Heart left ventricle (tissue), 16 donors: ENCODE measurements around the gene LIMA1. TPM values are rescaled to one million over a fixed set of nuclear protein-coding genes. Genes with fewer than 3 reads are reported as not detected.

Experiments
- ATAC-seq, 4 donors: fragments of 200-7000 bp; cut with Tn5 transposase; one replicate each; pipeline ENCODE4 v1.9.1; 2020 to 2022; ENCODE audit warnings: moderate library complexity in 4 of 4, mild to moderate bottlenecking in 3 of 4, moderate number of reproducible peaks in 1 of 4
- DNase-seq, 5 donors: peaks; one replicate each; pipeline ENCODE4 v3.0.0-alpha.2; 2020
- H3K27ac ChIP-seq, 12 donors: fragments of 200-600 bp; sonication (generic) in 4 of 12; one replicate each; pipeline versions ENCODE4 v1.5.0 to v1.8.0; 2016 to 2022; ENCODE audit warnings: mild to moderate bottlenecking in 2 of 12
- H3K27me3 ChIP-seq, 9 donors: fragments of 200-600 bp; sonication (generic) in 2 of 9; one replicate each; pipeline versions ENCODE4 v1.5.1 to v1.8.0; 2016 to 2022; ENCODE audit warnings: mild to moderate bottlenecking in 3 of 9
- H3K36me3 ChIP-seq, 9 donors: fragments of 200-600 bp; sonication (generic) in 2 of 9; one replicate each; pipeline versions ENCODE4 v1.5.0 to v1.8.0; 2018 to 2022; ENCODE audit warnings: mild to moderate bottlenecking in 2 of 9
- H3K4me1 ChIP-seq, 12 donors: fragments of 200-600 bp; sonication (generic) in 4 of 12; one replicate each; pipeline versions ENCODE4 v1.5.0 to v1.8.0; 2016 to 2022; ENCODE audit warnings: mild to moderate bottlenecking in 3 of 12
- H3K4me3 ChIP-seq, 12 donors: fragments of 200-600 bp; sonication (generic) in 4 of 12; one replicate each; pipeline versions ENCODE4 v1.5.0 to v1.8.0; 2017 to 2022; ENCODE audit warnings: mild to moderate bottlenecking in 9 of 12, moderate library complexity in 4 of 12
- H3K9me3 ChIP-seq, 12 donors: fragments of 200-600 bp; sonication (generic) in 4 of 12; one replicate each; pipeline versions ENCODE4 v1.5.0 to v1.8.0; 2016 to 2022; ENCODE audit warnings: mild to moderate bottlenecking in 1 of 12
- POLR2A ChIP-seq, 2 donors: fragments of 450-650 bp; IDR thresholded peaks; one replicate each; pipeline ENCODE4 v1.6.1; 2017; ENCODE audit warnings: antibody characterized with exemption in 2 of 2, mild to moderate bottlenecking in 2 of 2, moderate library complexity in 2 of 2
- WGBS, 4 donors: extraction: QIAGEN DNeasy Blood & Tissue Kit in 2 of 4; methylation state at CpG; one replicate each; pipeline versions ENCODE4 v1.1.5 to v1.1.7; 2013 to 2018; 5-methylcytosine and 5-hydroxymethylcytosine counted together
- intact Hi-C, 10 donors: fragments of 100-400 bp; cut with DNase I; formaldehyde crosslinking; loops; one replicate each; pipeline versions ENCODE4 v1.11.1 to v1.14.2; 2022
- polyA plus RNA-seq, 2 donors: library from polyadenylated mRNA; stranded (reverse); fragments of 200-250 nt; gene quantifications; one replicate each; pipeline ENCODE4 v1.2.3, GENCODE V29; 2013
- total RNA-seq, 9 donors: library from RNA; depleted of rRNA in 2 of 9; stranded (reverse); fragments of >200 nt in 2 of 9; fragmentation: NEBNext Ultra II Directional in 3 of 9; extraction: Animal tissue kit (Norgen Biotek cat#: 25700) in 3 of 9; gene quantifications; one replicate each; pipeline versions ENCODE4 v1.1.0 to v1.2.4, GENCODE V29; 2016 to 2023
- TF ChIP-seq, protein P1 (sequence below), 12 donors: fragments of 200-600 bp; sonication (generic) in 4 of 12; IDR thresholded peaks; one replicate each; pipeline versions ENCODE4 v1.5.0 to v1.8.0; 2018 to 2022; ENCODE audit warnings: antibody characterized with exemption in 12 of 12, mild to moderate bottlenecking in 5 of 12
- donor health status: ischemic (EF 13 %, LVEDD 7.1; RV severe dilation, severe dysfunction).
- donor health status: healthy with polysubstance abuse.
- donor health status: DM: no; HTN: yes; CAD: no.
- donor health status: DM: no; HTN: no; CAD: no.
- donor health status: ischemic (EF 25% LVEDD 6.9; RV normal size, moderate dysfunction).
- donor health status: ischemic (EF 25% LVEDD 5.7; RV mildly dilated, moderate dysfunction).
- donor health status: healthy.
- donor health status: DM: yes; HTN: yes; CAD: no.
- donor health status: ischemic (EF 35%, LVEDD 5.7; RV mildly dilated, moderate dysfunction).
- donor health status: nonischemic (EF 11% LVEDD 7.7; RV severe dilation, severe dysfunction).
- donor health status: DM: yes; HTN: yes; CAD: no.
- donor health status: PGD.
- donor health status: ischemic (EF 29% LVEDD 5.4; RV normal size, mild dysfunction).
- donor health status: nonischemic (EF 23%, LVEDD 6.1; RV moderate dilation, normal function).

The LIMA1 gene
- total and polyA plus RNA-seq, 11 donors, result 11.6 to 38.8 (median 14.7) TPM

DNA sequence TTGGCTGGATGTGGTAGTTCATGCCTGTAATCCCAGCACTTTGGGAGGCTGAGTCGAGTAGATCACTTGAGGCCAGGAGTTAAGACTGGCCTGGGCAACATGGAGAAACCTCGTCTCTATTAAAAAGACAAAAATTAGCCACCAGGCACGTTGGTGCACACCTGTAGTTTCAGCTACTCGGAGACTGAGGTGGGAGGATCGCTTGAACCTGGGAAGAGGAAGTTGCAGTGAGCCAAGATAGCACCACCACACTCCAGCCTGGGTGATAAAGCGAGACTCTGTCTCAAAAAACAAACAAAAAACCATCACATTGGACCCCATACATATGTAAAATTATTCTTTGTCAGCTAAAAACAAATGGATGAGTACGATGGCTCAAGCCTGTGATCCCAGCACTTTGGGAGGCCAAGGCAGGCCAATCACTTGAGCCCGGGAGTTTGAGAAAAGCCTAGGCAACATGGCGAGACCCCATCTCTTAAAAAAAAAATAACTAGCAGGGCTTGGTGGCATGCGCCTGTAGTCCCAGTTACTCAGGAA is 43.9 kb downstream of the LIMA1 start:
- TF ChIP-seq POLR2A (IDR thresholded peaks at IDR 0.05), result no peak
- TF ChIP-seq, protein P1, sequence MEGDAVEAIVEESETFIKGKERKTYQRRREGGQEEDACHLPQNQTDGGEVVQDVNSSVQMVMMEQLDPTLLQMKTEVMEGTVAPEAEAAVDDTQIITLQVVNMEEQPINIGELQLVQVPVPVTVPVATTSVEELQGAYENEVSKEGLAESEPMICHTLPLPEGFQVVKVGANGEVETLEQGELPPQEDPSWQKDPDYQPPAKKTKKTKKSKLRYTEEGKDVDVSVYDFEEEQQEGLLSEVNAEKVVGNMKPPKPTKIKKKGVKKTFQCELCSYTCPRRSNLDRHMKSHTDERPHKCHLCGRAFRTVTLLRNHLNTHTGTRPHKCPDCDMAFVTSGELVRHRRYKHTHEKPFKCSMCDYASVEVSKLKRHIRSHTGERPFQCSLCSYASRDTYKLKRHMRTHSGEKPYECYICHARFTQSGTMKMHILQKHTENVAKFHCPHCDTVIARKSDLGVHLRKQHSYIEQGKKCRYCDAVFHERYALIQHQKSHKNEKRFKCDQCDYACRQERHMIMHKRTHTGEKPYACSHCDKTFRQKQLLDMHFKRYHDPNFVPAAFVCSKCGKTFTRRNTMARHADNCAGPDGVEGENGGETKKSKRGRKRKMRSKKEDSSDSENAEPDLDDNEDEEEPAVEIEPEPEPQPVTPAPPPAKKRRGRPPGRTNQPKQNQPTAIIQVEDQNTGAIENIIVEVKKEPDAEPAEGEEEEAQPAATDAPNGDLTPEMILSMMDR (IDR thresholded peaks at IDR 0.05), result no peak
- peaks cover 0 to 45% (median 17%) of the 10 kb centered on the region in 12 donors for H3K4me1 ChIP-seq
- 90 to 91% (median 91%) methylated on average over 10 of the region's 10 CpGs for WGBS, 4 donors
- H3K36me3 ChIP-seq, result peaks cover 0 to 18% (median 6%) of the 10 kb centered on the region in 9 donors
- intact Hi-C loops, result no loop called here
- H3K27me3 ChIP-seq, result no peaks in the 10 kb centered on the region
- H3K9me3 ChIP-seq, result no peaks in the 10 kb centered on the region
- H3K4me3 ChIP-seq, result no peak overlapping the region
- ATAC-seq, result no peak
- DNase-seq, result no peak
- no peak overlapping the region for H3K27ac ChIP-seq

DNA sequence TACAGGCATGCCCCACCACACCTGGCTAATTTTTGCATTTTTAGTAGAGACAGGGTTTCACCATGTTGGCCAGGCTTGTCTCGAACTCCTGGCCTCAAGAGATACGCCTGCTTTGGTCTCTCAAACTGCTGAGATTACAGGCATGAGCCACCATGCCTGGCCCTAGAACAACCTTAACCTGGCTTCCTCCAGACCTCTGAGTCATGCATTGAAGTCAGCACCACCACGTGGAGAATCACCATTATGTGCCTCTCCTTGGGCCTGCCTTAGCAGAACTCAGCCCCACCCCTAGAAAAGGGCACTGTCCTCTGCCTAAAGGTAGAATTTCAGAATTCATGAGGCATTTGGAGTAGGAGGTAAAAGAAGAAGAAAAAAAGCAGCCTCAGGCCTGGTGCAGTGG is 49.0 kb downstream of the LIMA1 start:
- H3K27ac ChIP-seq, result no peak overlapping the region

DNA sequence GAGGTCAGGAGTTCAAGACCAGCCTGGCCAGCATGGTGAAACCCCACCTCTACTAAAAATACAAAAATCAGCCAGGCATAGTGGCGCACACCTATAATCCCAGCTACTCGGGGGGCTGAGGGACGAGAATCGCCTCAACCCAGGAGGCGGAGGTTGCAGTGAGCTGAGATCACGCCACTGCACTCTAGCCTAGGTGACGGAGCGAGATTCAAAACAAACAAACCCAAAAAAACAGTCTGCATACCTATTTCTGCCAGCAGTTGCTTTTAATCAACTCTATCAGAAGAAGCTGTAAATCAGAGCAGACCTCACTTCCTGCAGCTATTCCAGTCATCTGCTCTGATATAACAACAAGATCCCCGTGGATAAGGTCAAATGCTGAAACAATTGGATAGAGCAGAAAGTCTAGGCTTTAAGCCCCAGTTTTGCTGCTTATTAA is 50.5 kb downstream of the LIMA1 start:
- no peaks in the 10 kb centered on the region for H3K9me3 ChIP-seq
- ATAC-seq (no peak), DNase-seq (no peak)
- intact Hi-C loops, result no loop called here
- TF ChIP-seq, protein P1 (IDR thresholded peaks at IDR 0.05), result no peak
- TF ChIP-seq POLR2A (IDR thresholded peaks at IDR 0.05), result no peak
- H3K4me3 ChIP-seq, result no peak overlapping the region
- H3K27ac ChIP-seq, result no peak overlapping the region
- H3K27me3 ChIP-seq, result no peaks in the 10 kb centered on the region
- no peaks in the 10 kb centered on the region for H3K4me1 ChIP-seq
- WGBS, 4 donors, result 91 to 92% (median 92%) methylated on average over 9 of the region's 9 CpGs
- peaks cover 0 to 35% (median 6%) of the 10 kb centered on the region in 9 donors for H3K36me3 ChIP-seq

More for the DNA sequence above, 49.0 kb downstream of the LIMA1 start:
- no peak overlapping the region for H3K4me3 ChIP-seq
- peaks cover 0 to 3% (median 0%) of the 10 kb centered on the region in 12 donors for H3K4me1 ChIP-seq
- H3K9me3 ChIP-seq, result no peaks in the 10 kb centered on the region
- peaks cover 0 to 35% (median 6%) of the 10 kb centered on the region in 9 donors for H3K36me3 ChIP-seq
- DNase-seq (no peak), ATAC-seq (no peak)
- no peaks in the 10 kb centered on the region for H3K27me3 ChIP-seq
- TF ChIP-seq, protein P1 (IDR thresholded peaks at IDR 0.05), result no peak
- no peak for TF ChIP-seq POLR2A (IDR thresholded peaks at IDR 0.05)
- intact Hi-C loops, result no loop called here
- WGBS, 4 donors, result 75 to 86% (median 79%) methylated on average over 3 of the region's 3 CpGs

DNA sequence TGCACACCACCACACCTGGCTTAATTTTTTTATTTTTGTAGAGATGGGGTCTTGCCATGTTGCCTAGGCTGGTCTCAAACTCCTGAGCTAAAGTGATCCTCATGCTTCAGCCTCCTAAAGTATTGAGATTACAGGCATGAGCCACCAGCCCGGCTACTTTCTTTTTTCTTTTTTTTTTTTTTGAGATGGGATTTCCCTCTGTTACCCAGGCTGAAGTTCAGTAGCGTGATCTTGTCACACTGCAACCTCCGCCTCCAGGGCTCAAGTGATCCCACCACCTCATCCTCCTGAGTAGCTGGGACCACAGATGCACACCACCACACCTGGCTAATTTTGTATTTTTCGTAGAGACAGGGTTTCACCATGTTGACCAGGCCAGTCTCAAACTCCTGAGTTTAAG is 51.1 kb downstream of the LIMA1 start:
- Histone ChIP-seq H3K36me3 (peaks cover 0 to 38% (median 4%) of the 10 kb centered on the region in 9 donors), H3K4me1 (no peaks in the 10 kb centered on the region), H3K9me3 (no peaks in the 10 kb centered on the region), H3K27me3 (no peaks in the 10 kb centered on the region), H3K27ac (no peak overlapping the region), H3K4me3 (no peak overlapping the region)
- intact Hi-C loops, result no loop called here
- DNase-seq (no peak), ATAC-seq (no peak)
- no peak for TF ChIP-seq POLR2A (IDR thresholded peaks at IDR 0.05)
- TF ChIP-seq, protein P1 (IDR thresholded peaks at IDR 0.05), result no peak
- 96 to 100% (median 98%) methylated on average over 4 of the region's 4 CpGs for WGBS, 4 donors
